Hematopoietic multipotent progenitor cell (in vitro differentiated cells): ENCODE results near the gene ABCB1. TPM values are rescaled to one million over a fixed set of nuclear protein-coding genes. Genes with fewer than 3 reads are reported as not detected.

Experiments used
- DNase-seq, 3 donors: peaks; one replicate each; pipeline ENCODE4 v3.0.0-alpha.2; 2011 to 2015; ENCODE audit warnings: low read depth in 2 of 3, low spot score in 2 of 3
- total RNA-seq: library from RNA; depleted of rRNA; stranded (reverse); fragments of >200 nt; gene quantifications from one replicate; pipeline ENCODE4 v1.2.3, GENCODE V29; 2012

ABCB1 gene
- total RNA-seq: 39.3 TPM

GRCh38 chr7:87600130-87601124 is at the start of gene ABCB1:
Gene ABCB1 (minus strand): TSS chr7:87600884. CDS start chr7:87600184, 700 bp downstream.
- DNase-seq: peak in 2 of 3 donors; percentile 59 to 71

- no peak for DNase-seq
These were observed 47.6 kb upstream of the ABCB1 start for GRCh38 chr7:87648316-87648715.

- DNase-seq: no peak
These were observed 44.8 kb upstream of the ABCB1 start for GRCh38 chr7:87645446-87645845.

GRCh38 chr7:87635921-87636320 is 35.2 kb upstream of the ABCB1 start:
- DNase-seq: no peak

GRCh38 chr7:87628780-87629569 is 28.3 kb upstream of the ABCB1 start:
- peak in 2 of 3 donors; percentile 2 to 25 for DNase-seq

GRCh38 chr7:87627634-87627994 is 26.9 kb upstream of the ABCB1 start:
- no peak for DNase-seq

GRCh38 chr7:87625101-87625500 is 24.4 kb upstream of the ABCB1 start:
- no peak for DNase-seq

GRCh38 chr7:87624628-87625027 is 23.9 kb upstream of the ABCB1 start:
- DNase-seq: peak in 2 of 3 donors; percentile 6 to 25

GRCh38 chr7:87615197-87615596 is 14.5 kb upstream of the ABCB1 start:
- DNase-seq: no peak

- DNase-seq: no peak
These were observed 9.2 kb upstream of the ABCB1 start for GRCh38 chr7:87609916-87610315.

GRCh38 chr7:87608431-87608830 is 7.7 kb upstream of the ABCB1 start:
- DNase-seq: no peak

- no peak for DNase-seq
These were observed 3.6 kb upstream of the ABCB1 start for GRCh38 chr7:87604264-87604663.

- DNase-seq: peak in 2 of 3 donors; percentile 82 to 83
These were observed 1.3 kb downstream of the ABCB1 start for GRCh38 chr7:87599336-87599735.

GRCh38 chr7:87598234-87599009 is 2.3 kb downstream of the ABCB1 start:
- peak in 1 of 3 donors; percentile 10 for DNase-seq

- DNase-seq: no peak
These were observed 4.0 kb downstream of the ABCB1 start for GRCh38 chr7:87596696-87597095.

- DNase-seq: no peak
These were observed 4.5 kb downstream of the ABCB1 start for GRCh38 chr7:87596136-87596535.

GRCh38 chr7:87592300-87592699 is 8.4 kb downstream of the ABCB1 start:
- DNase-seq: no peak

- DNase-seq: no peak
These were observed 9.5 kb downstream of the ABCB1 start for GRCh38 chr7:87591211-87591610.

- DNase-seq: no peak
These were observed 10.1 kb downstream of the ABCB1 start for GRCh38 chr7:87590578-87590977.

GRCh38 chr7:87589631-87590030 is 11.1 kb downstream of the ABCB1 start:
- no peak for DNase-seq

- DNase-seq: no peak
These were observed 19.0 kb downstream of the ABCB1 start for GRCh38 chr7:87581723-87582122.
